Forelimb muscle (tissue), 1 donor: ENCODE measurements around the gene ZNF440. TPM values are rescaled to one million over a fixed set of nuclear protein-coding genes. Genes with fewer than 3 reads are reported as not detected.
"Not testable (repeated sequence)": the region's sequence is repeated elsewhere in the genome, so short reads cannot be mapped to it uniquely, and the experiment has no call there.

Source experiments
- DNase-seq: peaks from one replicate; pipeline ENCODE4 v3.0.0-alpha.2; 2013; ENCODE audit warnings: low read depth
- polyA plus RNA-seq: library from polyadenylated mRNA; unstranded; fragments of 120-200 nt; gene quantifications from one replicate; pipeline ENCODE4 v1.2.1, GENCODE V29; 2013; ENCODE audit not compliant: insufficient read length

ZNF440 gene
- polyA plus RNA-seq = 5.7 TPM

GRCh38 chr19:11814029-11814699 lies at the start of gene ZNF440:
TSS of gene ZNF440 (plus strand) at chr19:11814273. CDS start at chr19:11814448, 175 bp downstream.
- peak; percentile 79 for DNase-seq

- DNase-seq = peak; percentile 78
These were observed 47.2 kb upstream of the ZNF440 start, which contains the start of gene ZNF441 for GRCh38 chr19:11766597-11767591. TSS of gene ZNF441 (plus strand) at chr19:11767000. CDS start at chr19:11767194, 194 bp downstream.

- DNase-seq = no peak
These were observed 46.4 kb upstream of the ZNF440 start for GRCh38 chr19:11767633-11768133.

- no peak for DNase-seq
These were observed 44.1 kb upstream of the ZNF440 start for GRCh38 chr19:11769995-11770394.

- not testable (repeated sequence) for DNase-seq
These were observed 42.6 kb upstream of the ZNF440 start for GRCh38 chr19:11771520-11771919.

GRCh38 chr19:11776669-11777068 lies 37.4 kb upstream of the ZNF440 start:
- DNase-seq = not testable (repeated sequence)

- DNase-seq = no peak
These were observed 33.5 kb upstream of the ZNF440 start for GRCh38 chr19:11780431-11781020.

- DNase-seq = no peak
These were observed 32.6 kb upstream of the ZNF440 start for GRCh38 chr19:11781295-11782057.

- DNase-seq = no peak
These were observed 30.3 kb upstream of the ZNF440 start for GRCh38 chr19:11783767-11784166.

GRCh38 chr19:11784356-11784755 lies 29.7 kb upstream of the ZNF440 start:
- DNase-seq = no peak

GRCh38 chr19:11787536-11787935 lies 26.5 kb upstream of the ZNF440 start:
- DNase-seq = no peak

- DNase-seq = no peak
These were observed 21.1 kb upstream of the ZNF440 start for GRCh38 chr19:11792942-11793341.

- peak; percentile 46 for DNase-seq
These were observed 16.6 kb upstream of the ZNF440 start for GRCh38 chr19:11797491-11797890.

- DNase-seq = no peak
These were observed 15.4 kb upstream of the ZNF440 start, which contains the start of gene ZNF491 for GRCh38 chr19:11798391-11799330. TSS of gene ZNF491 (plus strand) at chr19:11798523. CDS start at chr19:11805954, 7,431 bp downstream.

GRCh38 chr19:11806354-11807098 lies 7.5 kb upstream of the ZNF440 start:
- DNase-seq = no peak

GRCh38 chr19:11807099-11807380 lies 7.0 kb upstream of the ZNF440 start:
- no peak for DNase-seq

GRCh38 chr19:11813703-11814028 lies 407 bp upstream of the ZNF440 start:
- no peak for DNase-seq

- DNase-seq = no peak
These were observed 595 bp downstream of the ZNF440 start for GRCh38 chr19:11814700-11815035.

GRCh38 chr19:11821474-11822109 lies 7.5 kb downstream of the ZNF440 start:
- DNase-seq = no peak
